HL-60 (cell line): ENCODE data around the gene ADIPOR2.

ENCODE experiments used
- DNase-seq, 2 experiments: peaks; one replicate each; pipeline ENCODE4 v3.0.0-alpha.2; 2010 to 2020; ENCODE audit warnings: low read depth in 1 of 2, low spot score in 1 of 2
- H3K27ac ChIP-seq: fragments of 250-450 bp; sonication (Bioruptor Pico); replicated peaks from 2 replicates; pipeline ENCODE4 v1.5.1; 2020; ENCODE audit warnings: mild to moderate bottlenecking, moderate library complexity
- H3K27me3 ChIP-seq: fragments of 250-450 bp; sonication (Bioruptor Pico); 2 replicates; pipeline ENCODE4 v1.5.1; 2021; ENCODE audit warnings: mild to moderate bottlenecking, moderate library complexity; ENCODE audit not compliant: insufficient read depth, poor library complexity, severe bottlenecking
- H3K4me3 ChIP-seq: replicated peaks from 2 replicates; pipeline ENCODE4 v1.5.1; 2011; ENCODE audit warnings: mild to moderate bottlenecking, control low read depth, low read length; ENCODE audit not compliant: insufficient read depth
- CTCF ChIP-seq: IDR thresholded peaks from one replicate; pipeline ENCODE4 v1.5.1; 2011; ENCODE audit warnings: low read length, control low read depth, inconsistent platforms; ENCODE audit not compliant: insufficient read depth
- GABPA ChIP-seq: IDR thresholded peaks from 2 replicates; pipeline ENCODE4 v1.6.1; 2012; ENCODE audit warnings: low read depth
- POLR2AphosphoS5 ChIP-seq: IDR thresholded peaks from 2 replicates; pipeline ENCODE4 v1.6.1; 2012; ENCODE audit warnings: low read depth
- REST ChIP-seq: IDR thresholded peaks from 2 replicates; pipeline ENCODE4 v1.6.1; 2012; ENCODE audit warnings: low read depth; ENCODE audit not compliant: insufficient replicate concordance
- SPI1 ChIP-seq: IDR thresholded peaks from 2 replicates; pipeline ENCODE4 v1.6.1; 2012; ENCODE audit warnings: low read depth, mild to moderate bottlenecking, borderline replicate concordance

Gene ADIPOR2

DNA sequence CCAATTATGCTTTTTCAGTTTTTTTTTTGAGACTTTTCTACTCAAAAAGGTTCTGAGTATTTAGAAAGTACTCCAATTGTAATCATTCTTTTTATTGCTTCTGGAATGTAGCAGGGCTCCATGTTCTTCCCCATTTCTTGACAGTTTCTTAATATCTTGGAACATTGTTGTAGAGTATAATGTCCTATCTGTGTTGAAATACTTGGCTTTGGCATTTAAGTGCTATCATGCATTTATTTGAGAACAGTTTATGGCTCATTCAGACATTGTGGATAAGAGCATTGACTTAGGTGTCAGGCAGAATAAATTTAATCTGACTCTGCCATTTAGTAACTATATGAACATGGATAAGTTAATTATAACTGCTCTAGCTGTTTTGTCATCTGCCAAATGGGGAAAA is 28.3 kb downstream of the ADIPOR2 start:
- no peak for DNase-seq
- Histone ChIP-seq H3K27me3 (no peaks in the 10 kb centered on the region), H3K4me3 (no peak overlapping the region), H3K27ac (no peak overlapping the region)
- no peak for TF ChIP-seq GABPA
- no peak for TF ChIP-seq SPI1
- TF ChIP-seq REST, result no peak
- TF ChIP-seq CTCF, result no peak
- no peak for TF ChIP-seq POLR2AphosphoS5

- Histone ChIP-seq H3K27me3 (no peaks in the 10 kb centered on the region), H3K4me3 (no peak overlapping the region), H3K27ac (no peak overlapping the region)
- TF ChIP-seq GABPA (no peak), SPI1 (no peak), REST (no peak), POLR2AphosphoS5 (no peak), CTCF (no peak)
- no peak for DNase-seq
These were observed 29.6 kb downstream of the ADIPOR2 start for GRCh38 chr12:1720494-1720893.

GRCh38 chr12:1723721-1724120 is 32.9 kb downstream of the ADIPOR2 start:
- H3K4me3 ChIP-seq, result no peak overlapping the region
- TF ChIP-seq CTCF (no peak), GABPA (no peak), SPI1 (no peak), POLR2AphosphoS5 (no peak), REST (no peak)
- H3K27ac ChIP-seq, result no peak overlapping the region
- no peak for DNase-seq
- no peaks in the 10 kb centered on the region for H3K27me3 ChIP-seq
